Measurements from ENCODE around the gene E2F2.

- TF ChIP-seq ZNF740 (CRISPR knock-in tag; IDR thresholded peaks at IDR 0.05): no peak
- TF ChIP-seq ZNF317 (CRISPR knock-in tag; IDR thresholded peaks at IDR 0.05): no peak
- no peak; the same call in 1 of the 2 replicates for TF ChIP-seq ZNF142 (CRISPR knock-in tag; IDR thresholded peaks at IDR 0.05)
- no peak for TF ChIP-seq TRIM24 (CRISPR knock-in tag; IDR thresholded peaks at IDR 0.05)
- no peak for TF ChIP-seq CEBPZ (IDR thresholded peaks at IDR 0.05; ENCODE audit: low read length)
- TF ChIP-seq POLR2AphosphoS5 (IDR thresholded peaks at IDR 0.05; ENCODE audit: low read depth, low read length): no peak
- no peak for TF ChIP-seq REXO4 (CRISPR knock-in tag; IDR thresholded peaks at IDR 0.05; ENCODE audit: borderline replicate concordance)
- no peak for TF ChIP-seq ZBTB40 (IDR thresholded peaks at IDR 0.05)
- no peak for TF ChIP-seq ZBTB40 (CRISPR knock-in tag; IDR thresholded peaks at IDR 0.05)
- no peak for TF ChIP-seq CHD2 (IDR thresholded peaks at IDR 0.05; ENCODE audit: low read depth, low read length)
- TF ChIP-seq FOXO1 (CRISPR knock-in tag; IDR thresholded peaks at IDR 0.05): peak; percentile 28; the same call in 1 of the 2 replicates
These were observed 8.7 kb upstream of the E2F2 start for GRCh38 chr1:23539698-23540266.

Data from HepG2 (cell line).